GM12865 (cell line): ENCODE data around the gene USP10.
A peak's percentile ranks its signal among the peaks of the same experiment; 100 is the strongest.

Source experiments
- DNase-seq: peaks from one replicate; pipeline ENCODE4 v3.0.0; 2010; ENCODE audit warnings: low read depth
- H3K4me3 ChIP-seq: 2 replicates; pipeline ENCODE4 v1.5.1; 2011; ENCODE audit warnings: mild to moderate bottlenecking, low read depth, low read length, control low read depth
- TF ChIP-seq, protein P1 (sequence below): IDR thresholded peaks from 2 replicates; pipeline ENCODE4 v1.5.1; 2011; ENCODE audit warnings: low read length, control low read depth, low read depth, inconsistent platforms; ENCODE audit not compliant: insufficient read depth; ENCODE audit errors: missing control alignments

Gene USP10

GRCh38 chr16:84749815-84750214 is 50.0 kb downstream of the USP10 start:
- TF ChIP-seq, protein P1, sequence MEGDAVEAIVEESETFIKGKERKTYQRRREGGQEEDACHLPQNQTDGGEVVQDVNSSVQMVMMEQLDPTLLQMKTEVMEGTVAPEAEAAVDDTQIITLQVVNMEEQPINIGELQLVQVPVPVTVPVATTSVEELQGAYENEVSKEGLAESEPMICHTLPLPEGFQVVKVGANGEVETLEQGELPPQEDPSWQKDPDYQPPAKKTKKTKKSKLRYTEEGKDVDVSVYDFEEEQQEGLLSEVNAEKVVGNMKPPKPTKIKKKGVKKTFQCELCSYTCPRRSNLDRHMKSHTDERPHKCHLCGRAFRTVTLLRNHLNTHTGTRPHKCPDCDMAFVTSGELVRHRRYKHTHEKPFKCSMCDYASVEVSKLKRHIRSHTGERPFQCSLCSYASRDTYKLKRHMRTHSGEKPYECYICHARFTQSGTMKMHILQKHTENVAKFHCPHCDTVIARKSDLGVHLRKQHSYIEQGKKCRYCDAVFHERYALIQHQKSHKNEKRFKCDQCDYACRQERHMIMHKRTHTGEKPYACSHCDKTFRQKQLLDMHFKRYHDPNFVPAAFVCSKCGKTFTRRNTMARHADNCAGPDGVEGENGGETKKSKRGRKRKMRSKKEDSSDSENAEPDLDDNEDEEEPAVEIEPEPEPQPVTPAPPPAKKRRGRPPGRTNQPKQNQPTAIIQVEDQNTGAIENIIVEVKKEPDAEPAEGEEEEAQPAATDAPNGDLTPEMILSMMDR, result no peak
- peak; percentile 69 for DNase-seq
- no peak overlapping the region for H3K4me3 ChIP-seq

- H3K4me3 ChIP-seq, result no peak overlapping the region
- no peak for DNase-seq
- TF ChIP-seq, protein P1, result no peak
Observed at GRCh38 chr16:84750575-84750974, 50.8 kb downstream of the USP10 start.

- DNase-seq, result peak; percentile 68
- TF ChIP-seq, protein P1, result no peak
- H3K4me3 ChIP-seq, result no peak overlapping the region
Observed at GRCh38 chr16:84751241-84751640, 51.4 kb downstream of the USP10 start.

DNA sequence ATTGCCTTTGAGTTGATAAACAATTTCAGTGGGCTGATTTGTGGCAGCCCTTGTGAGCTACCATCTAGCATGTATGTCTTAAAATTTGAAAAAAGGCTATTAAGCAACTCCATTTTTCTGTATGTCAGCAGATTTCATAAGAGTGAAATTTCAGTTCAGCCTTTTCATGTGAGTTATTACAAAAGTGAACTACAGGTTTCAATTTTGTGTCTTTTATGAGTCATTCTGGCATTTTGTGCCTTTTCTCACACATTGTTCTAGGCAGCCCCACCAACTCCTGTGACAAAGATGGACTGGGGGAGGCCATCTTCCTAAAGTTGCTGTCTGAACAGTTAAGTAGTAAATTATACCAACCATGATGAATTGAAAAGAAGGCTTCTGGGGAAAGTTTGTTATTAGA is 52.1 kb downstream of the USP10 start:
- DNase-seq, result peak; percentile 86
- TF ChIP-seq, protein P1, result no peak

DNA sequence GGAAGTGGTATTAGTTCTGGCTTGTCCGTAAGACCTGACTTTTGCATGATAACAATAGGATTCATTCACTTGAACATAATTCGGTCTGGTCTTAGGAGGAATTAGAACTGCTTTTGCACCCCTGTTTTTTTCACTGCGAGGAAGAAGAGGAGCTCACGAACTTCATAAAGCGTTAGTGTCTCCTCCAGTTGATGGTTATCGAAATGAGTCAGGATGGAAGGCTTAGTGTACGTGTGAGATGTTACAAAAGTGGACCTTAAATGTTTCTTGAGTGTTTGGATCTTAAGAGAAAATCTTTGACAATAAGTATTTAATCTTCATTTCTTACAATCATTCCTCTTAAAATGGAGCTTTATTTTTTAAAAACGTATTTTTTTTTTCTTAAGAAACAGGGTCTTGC is 52.8 kb downstream of the USP10 start:
- TF ChIP-seq, protein P1, result no peak
- DNase-seq, result peak; percentile 73
- H3K4me3 ChIP-seq, result no peak overlapping the region

More for the DNA sequence above, 52.1 kb downstream of the USP10 start:
- H3K4me3 ChIP-seq, result no peak overlapping the region

GRCh38 chr16:84753412-84754326 is 53.9 kb downstream of the USP10 start:
- TF ChIP-seq, protein P1, result no peak
- H3K4me3 ChIP-seq, result no peak overlapping the region
- peak; percentile 15 for DNase-seq
